SK-N-MC (cell line): ENCODE measurements around the gene MOK.

ENCODE experiments used
- EZH2 ChIP-seq: fragments of 200-600 bp; sonication (generic); IDR thresholded peaks from one replicate; pipeline ENCODE4 v1.6.1; 2017; ENCODE audit warnings: antibody characterized with exemption
- FOXP2 ChIP-seq: optimal IDR thresholded peaks from 2 replicates; pipeline ENCODE3; 2011; ENCODE audit warnings: mild to moderate bottlenecking, moderate library complexity; ENCODE audit not compliant: insufficient read depth; ENCODE audit errors: extremely low read length, control extremely low read depth
- POLR2AphosphoS5 ChIP-seq: IDR thresholded peaks from 2 replicates; pipeline ENCODE4 v1.6.1; 2012; ENCODE audit warnings: mild to moderate bottlenecking, low read depth, low read length, borderline replicate concordance

DNA sequence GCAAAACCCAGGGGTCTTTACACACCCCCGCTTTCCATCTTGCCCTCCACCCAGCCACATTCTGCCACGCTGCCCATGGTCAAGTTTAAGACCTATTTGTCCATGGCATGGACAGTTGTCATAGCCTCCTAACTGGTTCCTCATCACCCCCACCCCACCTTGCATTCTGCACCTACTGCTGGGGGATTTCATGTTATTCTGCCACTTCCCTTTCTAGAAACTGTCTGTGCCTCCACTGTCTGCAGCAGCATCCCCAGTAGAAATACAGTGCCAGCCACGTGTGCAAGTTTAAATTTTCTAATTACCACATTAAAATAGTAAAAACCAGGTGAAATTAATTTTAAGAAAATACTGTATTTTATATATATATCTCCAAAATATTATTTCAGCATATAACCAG, 102.0 kb downstream of the MOK start:
- TF ChIP-seq EZH2 (no peak), POLR2AphosphoS5 (no peak), FOXP2 (no peak)
